Measurements from ENCODE around the gene FHL2.

Gene FHL2

DNA sequence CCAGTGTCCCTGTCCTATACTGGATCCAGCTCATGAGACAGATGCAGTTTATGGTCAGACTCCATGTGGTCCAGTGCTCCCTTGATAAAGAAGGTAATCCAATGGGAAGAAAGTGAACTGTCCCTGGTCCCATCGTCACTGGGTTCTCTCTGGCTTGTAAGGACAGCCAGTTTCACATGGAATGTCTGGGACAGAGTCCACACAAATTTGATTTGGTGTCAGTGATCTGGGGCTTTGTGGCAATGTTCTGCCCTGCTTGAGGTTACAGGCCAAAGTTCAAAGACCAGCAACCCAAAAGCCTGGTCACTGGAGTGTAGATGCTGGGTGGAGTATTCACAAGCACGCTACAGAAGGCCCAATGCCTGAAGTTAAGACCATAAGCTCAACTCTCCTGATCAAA is 22.2 kb upstream of the FHL2 start:
- H3K36me3 ChIP-seq (ENCODE audit: control insufficient read depth, insufficient read depth, low read length), result no peaks in the 10 kb centered on the region
- 100% methylated on average over 1 of the region's 2 CpGs for WGBS, 2 experiments (ENCODE audit: insufficient coverage in 2 of 2)
- H3K9me3 ChIP-seq (ENCODE audit: control insufficient read depth, low read length), result no peaks in the 10 kb centered on the region
- no peak overlapping the region for H3K27ac ChIP-seq (ENCODE audit: low read depth, low read length, severe bottlenecking)
- no peak overlapping the region for H3K4me3 ChIP-seq (ENCODE audit: extremely low read depth, insufficient read depth, low read length, poor library complexity, severe bottlenecking)
- no peaks in the 10 kb centered on the region for H3K4me1 ChIP-seq (ENCODE audit: control insufficient read depth, insufficient read depth, low read length, poor library complexity, severe bottlenecking)

DNA sequence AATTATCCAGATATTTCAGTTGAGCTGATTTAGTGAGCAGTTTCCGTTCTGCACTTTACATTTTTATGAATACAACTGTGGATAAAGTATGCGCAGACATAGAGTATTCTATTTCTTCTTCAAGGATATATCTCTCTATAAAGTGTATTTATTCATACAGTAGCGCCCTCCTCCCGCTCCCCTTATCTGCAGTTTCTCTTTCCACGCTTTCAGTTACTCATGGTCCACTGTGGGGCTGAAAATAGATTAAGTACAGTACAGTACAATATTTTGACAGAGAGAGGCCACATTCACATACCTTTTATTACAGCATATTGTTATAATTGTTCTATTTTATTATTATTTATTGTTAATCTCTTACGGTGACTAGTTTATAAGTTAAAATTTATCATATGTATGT is 19.7 kb upstream of the FHL2 start:
- WGBS, 2 experiments (ENCODE audit: insufficient coverage in 2 of 2), result no CpG with 5 or more reads among the region's 6 CpGs
- no peaks in the 10 kb centered on the region for H3K9me3 ChIP-seq (ENCODE audit: control insufficient read depth, low read length)
- H3K4me1 ChIP-seq (ENCODE audit: control insufficient read depth, insufficient read depth, low read length, poor library complexity, severe bottlenecking), result no peaks in the 10 kb centered on the region
- no peak overlapping the region for H3K27ac ChIP-seq (ENCODE audit: low read depth, low read length, severe bottlenecking)
- H3K4me3 ChIP-seq (ENCODE audit: extremely low read depth, insufficient read depth, low read length, poor library complexity, severe bottlenecking), result no peak overlapping the region
- no peaks in the 10 kb centered on the region for H3K36me3 ChIP-seq (ENCODE audit: control insufficient read depth, insufficient read depth, low read length)

DNA sequence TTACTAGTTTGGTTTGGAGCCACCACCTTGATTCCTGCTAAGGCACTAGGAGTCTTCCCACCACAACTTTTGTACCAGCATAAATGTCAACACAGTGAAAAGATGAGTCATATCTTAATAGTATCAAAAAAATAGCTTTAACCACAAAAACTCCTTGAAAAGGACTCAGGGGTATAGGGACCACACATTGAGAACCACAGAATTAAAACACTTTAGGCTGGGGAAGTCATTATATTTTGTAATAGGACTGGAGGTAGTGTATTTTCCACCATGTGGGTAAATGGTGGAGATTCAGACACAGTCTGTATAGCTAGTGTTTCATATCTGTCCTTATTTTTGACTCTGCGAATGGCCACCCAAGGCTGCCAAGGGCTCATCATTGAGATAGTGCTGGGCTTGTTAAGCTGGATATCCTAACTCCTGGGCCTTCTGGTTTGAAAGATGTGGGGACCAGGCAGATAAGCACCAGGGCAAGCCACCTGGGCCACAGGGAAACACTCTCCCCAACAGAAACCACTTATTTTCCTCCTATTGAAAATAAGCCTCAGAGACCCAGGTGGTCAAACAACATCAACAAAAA is 19.1 kb upstream of the FHL2 start:
- WGBS, 2 experiments (ENCODE audit: insufficient coverage in 2 of 2), result 90% methylated on average over 1 of the region's 1 CpG; no CpG with 5 or more reads in 1 of the 2 experiments
- no peaks in the 10 kb centered on the region for H3K9me3 ChIP-seq (ENCODE audit: control insufficient read depth, low read length)
- H3K4me1 ChIP-seq (ENCODE audit: control insufficient read depth, insufficient read depth, low read length, poor library complexity, severe bottlenecking), result no peaks in the 10 kb centered on the region

DNA sequence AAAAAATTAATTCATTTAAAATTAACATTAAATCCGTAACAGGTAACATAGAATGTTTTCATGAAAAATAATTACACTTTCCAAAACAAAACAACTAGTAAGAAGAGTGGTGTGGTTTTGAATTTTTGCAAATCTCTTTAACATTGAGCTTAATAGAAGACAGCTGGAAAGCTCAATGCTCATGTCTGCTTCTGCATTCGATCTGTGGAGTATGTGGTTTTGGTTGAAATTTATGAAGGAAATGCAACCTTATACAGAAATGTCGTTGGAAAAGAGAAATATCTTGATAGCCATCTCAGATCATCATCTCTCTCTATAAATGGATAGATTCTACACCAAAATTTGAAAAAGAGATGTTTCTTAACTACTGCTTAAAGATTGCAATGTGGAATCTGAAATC is 17.3 kb upstream of the FHL2 start:
- Histone ChIP-seq H3K4me1 (ENCODE audit: control insufficient read depth, insufficient read depth, low read length, poor library complexity, severe bottlenecking) (no peaks in the 10 kb centered on the region), H3K4me3 (ENCODE audit: extremely low read depth, insufficient read depth, low read length, poor library complexity, severe bottlenecking) (no peak overlapping the region), H3K9me3 (ENCODE audit: control insufficient read depth, low read length) (no peaks in the 10 kb centered on the region), H3K36me3 (ENCODE audit: control insufficient read depth, insufficient read depth, low read length) (no peaks in the 10 kb centered on the region), H3K27ac (ENCODE audit: low read depth, low read length, severe bottlenecking) (no peak overlapping the region)
- 100% methylated on average over 1 of the region's 3 CpGs; no CpG with 5 or more reads in 1 of the 2 experiments for WGBS, 2 experiments (ENCODE audit: insufficient coverage in 2 of 2)

More for the DNA sequence above, 19.1 kb upstream of the FHL2 start:
- H3K27ac ChIP-seq (ENCODE audit: low read depth, low read length, severe bottlenecking), result no peak overlapping the region
- H3K4me3 ChIP-seq (ENCODE audit: extremely low read depth, insufficient read depth, low read length, poor library complexity, severe bottlenecking), result no peak overlapping the region
- H3K36me3 ChIP-seq (ENCODE audit: control insufficient read depth, insufficient read depth, low read length), result no peaks in the 10 kb centered on the region

DNA sequence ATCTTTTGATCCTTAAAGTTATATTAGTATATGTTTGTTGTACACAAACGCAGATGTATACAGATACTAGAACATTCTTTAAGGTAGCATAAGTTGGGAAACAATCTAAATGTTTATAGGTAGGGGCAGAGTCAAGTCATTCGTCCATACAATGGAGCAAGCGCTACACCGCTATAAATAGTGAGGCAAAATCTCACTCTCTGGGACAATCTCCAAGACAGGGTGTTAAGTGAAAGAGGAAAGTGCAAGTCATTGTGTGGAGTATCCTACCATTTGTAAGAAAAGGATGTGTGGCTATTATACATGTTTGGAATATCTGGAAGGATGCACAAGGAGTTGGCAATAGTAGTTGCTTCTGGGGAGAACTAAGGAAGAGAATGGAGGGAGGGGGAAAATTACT is 16.2 kb upstream of the FHL2 start:
- Histone ChIP-seq H3K4me1 (ENCODE audit: control insufficient read depth, insufficient read depth, low read length, poor library complexity, severe bottlenecking) (no peaks in the 10 kb centered on the region), H3K36me3 (ENCODE audit: control insufficient read depth, insufficient read depth, low read length) (no peaks in the 10 kb centered on the region), H3K4me3 (ENCODE audit: extremely low read depth, insufficient read depth, low read length, poor library complexity, severe bottlenecking) (no peak overlapping the region), H3K9me3 (ENCODE audit: control insufficient read depth, low read length) (no peaks in the 10 kb centered on the region), H3K27ac (ENCODE audit: low read depth, low read length, severe bottlenecking) (no peak overlapping the region)
- whole genome bisulfite sequencing, 2 experiments (ENCODE audit: insufficient coverage in 2 of 2), result 92 to 100% methylated on average over 2 to 3 of the region's 4 CpGs

DNA sequence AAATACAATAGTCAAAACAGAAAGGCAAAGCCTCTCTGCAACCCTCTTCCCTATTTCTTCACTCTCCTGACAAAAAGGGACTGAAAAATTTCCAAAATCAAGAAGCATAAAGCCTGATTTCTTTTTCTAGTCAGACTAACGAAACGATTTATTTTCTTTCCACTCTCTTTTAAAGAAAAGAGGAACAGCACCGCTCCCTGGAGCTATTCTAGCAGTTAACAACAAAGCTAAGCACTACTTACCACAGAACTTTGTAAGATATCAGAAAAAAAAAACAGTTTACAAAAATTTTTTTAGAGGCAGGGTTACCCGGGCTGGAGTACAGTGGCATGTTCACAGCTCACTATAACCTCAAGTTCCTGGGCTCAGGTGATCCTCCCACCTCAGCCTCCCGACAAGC is 14.4 kb upstream of the FHL2 start:
- no peak overlapping the region for H3K27ac ChIP-seq (ENCODE audit: low read depth, low read length, severe bottlenecking)
- no peaks in the 10 kb centered on the region for H3K4me1 ChIP-seq (ENCODE audit: control insufficient read depth, insufficient read depth, low read length, poor library complexity, severe bottlenecking)
- H3K36me3 ChIP-seq (ENCODE audit: control insufficient read depth, insufficient read depth, low read length), result no peaks in the 10 kb centered on the region
- no peaks in the 10 kb centered on the region for H3K9me3 ChIP-seq (ENCODE audit: control insufficient read depth, low read length)
- 44 to 88% methylated on average over 1 to 3 of the region's 5 CpGs for WGBS, 2 experiments (ENCODE audit: insufficient coverage in 2 of 2)
- no peak overlapping the region for H3K4me3 ChIP-seq (ENCODE audit: extremely low read depth, insufficient read depth, low read length, poor library complexity, severe bottlenecking)

DNA sequence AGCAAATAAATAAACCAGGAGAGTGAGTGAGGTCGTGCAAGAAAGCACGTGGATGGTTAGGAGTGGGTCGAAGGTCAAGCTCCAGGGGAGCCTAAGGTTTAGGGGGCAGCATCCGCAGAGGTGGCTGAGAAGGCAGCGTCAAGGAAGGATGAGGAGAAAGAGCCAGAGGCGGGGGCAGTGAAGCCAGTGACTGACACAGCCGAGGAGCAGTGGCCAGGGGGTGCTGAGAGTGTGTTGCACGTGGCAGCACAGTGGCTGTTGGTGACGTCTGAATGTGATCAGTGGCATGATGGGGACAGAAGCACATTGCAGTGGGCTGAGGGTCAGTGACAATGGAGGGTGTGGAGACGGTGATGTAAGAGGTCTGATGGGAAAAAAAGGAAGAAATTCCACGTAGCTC is 13.7 kb upstream of the FHL2 start:
- H3K36me3 ChIP-seq (ENCODE audit: control insufficient read depth, insufficient read depth, low read length), result no peaks in the 10 kb centered on the region
- no peaks in the 10 kb centered on the region for H3K4me1 ChIP-seq (ENCODE audit: control insufficient read depth, insufficient read depth, low read length, poor library complexity, severe bottlenecking)
- H3K9me3 ChIP-seq (ENCODE audit: control insufficient read depth, low read length), result no peaks in the 10 kb centered on the region
- H3K27ac ChIP-seq (ENCODE audit: low read depth, low read length, severe bottlenecking), result no peak overlapping the region
- H3K4me3 ChIP-seq (ENCODE audit: extremely low read depth, insufficient read depth, low read length, poor library complexity, severe bottlenecking), result no peak overlapping the region
- 81 to 91% methylated on average over 9 to 11 of the region's 11 CpGs for WGBS, 2 experiments (ENCODE audit: insufficient coverage in 2 of 2)

DNA sequence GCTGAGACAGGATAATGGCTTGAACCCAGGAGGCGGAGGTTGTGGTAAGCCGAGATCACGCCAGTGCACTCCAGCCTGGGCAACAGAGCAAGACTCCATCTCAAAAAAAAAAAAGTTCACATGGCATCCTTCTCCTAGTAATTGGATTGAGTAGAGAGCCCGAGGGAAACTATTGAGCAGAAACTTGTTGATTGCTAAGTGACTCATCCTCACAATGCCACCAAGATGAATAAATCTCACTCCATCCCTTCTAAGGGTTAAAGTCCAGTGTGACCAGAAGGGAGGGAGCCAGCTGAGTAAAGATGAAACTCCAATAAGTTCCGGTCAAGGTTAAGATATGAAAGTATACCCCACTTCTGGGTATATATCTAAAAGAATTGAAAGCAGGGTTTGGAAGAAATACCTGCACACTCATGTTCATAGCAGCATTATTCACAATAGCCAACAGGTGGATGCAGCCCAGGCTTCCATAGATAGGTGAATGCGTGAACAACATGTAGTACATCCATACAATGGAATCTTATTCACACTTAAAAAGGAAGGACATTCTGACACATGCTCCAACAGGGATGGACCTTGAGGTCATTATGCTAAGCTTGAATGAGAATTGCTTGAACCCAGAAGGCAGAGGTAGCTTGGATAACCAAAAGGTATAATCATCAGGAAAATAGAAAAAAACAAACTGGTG is 13.0 kb upstream of the FHL2 start:
- WGBS, 2 experiments (ENCODE audit: insufficient coverage in 2 of 2), result 60 to 67% methylated on average over 1 of the region's 6 CpGs
- Histone ChIP-seq H3K9me3 (ENCODE audit: control insufficient read depth, low read length) (no peaks in the 10 kb centered on the region), H3K36me3 (ENCODE audit: control insufficient read depth, insufficient read depth, low read length) (no peaks in the 10 kb centered on the region), H3K27ac (ENCODE audit: low read depth, low read length, severe bottlenecking) (no peak overlapping the region), H3K4me1 (ENCODE audit: control insufficient read depth, insufficient read depth, low read length, poor library complexity, severe bottlenecking) (no peaks in the 10 kb centered on the region), H3K4me3 (ENCODE audit: extremely low read depth, insufficient read depth, low read length, poor library complexity, severe bottlenecking) (no peak overlapping the region)

DNA sequence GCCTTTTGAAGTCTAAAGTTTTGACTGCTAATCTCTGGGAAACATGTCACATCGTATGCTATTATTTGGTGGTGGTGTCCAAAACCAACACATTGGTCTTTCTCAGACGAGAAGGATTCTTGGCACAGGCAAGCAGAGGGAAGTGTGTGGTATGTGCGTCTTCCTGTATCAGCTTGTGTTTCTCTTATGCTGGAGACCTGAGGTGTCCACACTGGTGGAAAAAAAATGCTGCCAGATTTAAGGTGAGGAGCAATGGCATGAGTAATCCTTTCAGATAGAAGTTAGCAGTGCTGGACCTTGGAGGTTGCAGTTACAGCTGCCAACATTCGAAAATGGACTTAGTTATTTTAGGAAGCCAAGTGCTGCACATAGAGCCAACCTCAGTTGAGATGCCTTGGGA is 11.7 kb upstream of the FHL2 start:
- no peak overlapping the region for H3K4me3 ChIP-seq (ENCODE audit: extremely low read depth, insufficient read depth, low read length, poor library complexity, severe bottlenecking)
- H3K27ac ChIP-seq (ENCODE audit: low read depth, low read length, severe bottlenecking), result no peak overlapping the region
- no peaks in the 10 kb centered on the region for H3K9me3 ChIP-seq (ENCODE audit: control insufficient read depth, low read length)
- H3K36me3 ChIP-seq (ENCODE audit: control insufficient read depth, insufficient read depth, low read length), result no peaks in the 10 kb centered on the region
- peaks cover 3% of the 10 kb centered on the region for H3K4me1 ChIP-seq (ENCODE audit: control insufficient read depth, insufficient read depth, low read length, poor library complexity, severe bottlenecking)
- WGBS, 2 experiments (ENCODE audit: insufficient coverage in 2 of 2), result 91 to 98% methylated on average over 3 to 4 of the region's 4 CpGs

DNA sequence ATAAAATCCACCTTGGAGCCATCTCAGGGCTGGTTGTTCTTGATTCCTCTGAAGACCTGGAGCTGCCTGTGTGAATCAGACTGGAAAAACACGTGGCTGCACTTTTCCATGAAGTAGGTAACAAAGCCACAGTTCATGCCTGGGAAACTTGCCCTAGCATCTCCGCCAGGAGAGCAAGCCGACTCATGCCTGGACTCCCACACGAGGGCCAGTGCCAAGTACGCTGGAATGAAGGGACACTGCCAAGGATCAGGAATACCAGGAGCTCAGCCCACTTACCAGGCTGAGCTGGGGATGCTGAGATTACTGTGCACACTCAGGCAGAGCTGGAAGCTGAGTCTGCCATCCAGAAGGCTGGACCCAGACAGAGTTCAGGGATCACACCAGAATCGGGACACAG is 10.9 kb upstream of the FHL2 start:
- peaks cover 10% of the 10 kb centered on the region for H3K4me1 ChIP-seq (ENCODE audit: control insufficient read depth, insufficient read depth, low read length, poor library complexity, severe bottlenecking)
- H3K36me3 ChIP-seq (ENCODE audit: control insufficient read depth, insufficient read depth, low read length), result no peaks in the 10 kb centered on the region
- H3K9me3 ChIP-seq (ENCODE audit: control insufficient read depth, low read length), result no peaks in the 10 kb centered on the region
- 87 to 90% methylated on average over 6 of the region's 6 CpGs for WGBS, 2 experiments (ENCODE audit: insufficient coverage in 2 of 2)
- H3K27ac ChIP-seq (ENCODE audit: low read depth, low read length, severe bottlenecking), result no peak overlapping the region
- H3K4me3 ChIP-seq (ENCODE audit: extremely low read depth, insufficient read depth, low read length, poor library complexity, severe bottlenecking), result no peak overlapping the region

DNA sequence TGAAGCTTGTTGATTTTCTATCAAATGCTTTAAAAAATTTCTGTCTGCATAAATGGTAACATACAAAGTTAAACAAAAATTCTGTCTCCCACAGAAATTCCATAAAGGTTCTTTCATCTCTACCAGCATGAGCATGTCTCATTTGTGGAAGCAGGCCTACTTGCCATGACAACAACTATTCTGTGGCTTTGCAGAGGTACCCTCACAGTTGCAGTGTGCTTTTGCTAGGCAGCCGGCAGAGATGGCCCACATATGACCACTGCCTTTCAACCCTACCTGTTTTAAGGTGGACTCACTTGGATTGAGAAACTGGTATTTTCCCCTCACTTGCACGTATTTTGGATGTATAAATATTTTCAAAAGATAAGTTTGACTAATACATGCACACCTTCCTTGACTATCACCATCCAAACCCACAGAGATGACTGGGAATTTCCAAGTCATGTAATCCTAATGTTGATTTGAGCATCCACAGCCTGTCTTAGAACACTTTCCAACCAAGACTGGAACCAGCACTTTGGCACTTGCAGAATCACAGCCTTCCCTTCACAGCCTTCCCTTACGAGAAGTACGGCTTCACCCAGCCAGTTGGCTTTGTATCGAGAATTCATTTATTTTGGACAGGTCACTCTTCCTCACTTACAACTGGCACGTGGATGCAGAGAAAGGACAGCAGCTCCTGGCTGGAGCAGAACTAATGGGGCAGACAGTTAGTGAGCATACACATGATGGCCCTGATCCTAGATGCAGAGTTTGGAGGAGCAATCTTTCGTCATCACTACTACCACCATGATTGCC is 9.3 kb upstream of the FHL2 start:
- Histone ChIP-seq H3K4me1 (ENCODE audit: control insufficient read depth, insufficient read depth, low read length, poor library complexity, severe bottlenecking) (peaks cover 26% of the 10 kb centered on the region), H3K27ac (ENCODE audit: low read depth, low read length, severe bottlenecking) (no peak overlapping the region), H3K36me3 (ENCODE audit: control insufficient read depth, insufficient read depth, low read length) (no peaks in the 10 kb centered on the region), H3K4me3 (ENCODE audit: extremely low read depth, insufficient read depth, low read length, poor library complexity, severe bottlenecking) (no peak overlapping the region), H3K9me3 (ENCODE audit: control insufficient read depth, low read length) (no peaks in the 10 kb centered on the region)
- WGBS, 2 experiments (ENCODE audit: insufficient coverage in 2 of 2), result 73 to 88% methylated on average over 3 to 5 of the region's 7 CpGs
